Measurements from ENCODE around the gene CD164L2. TPM values are rescaled to one million over a fixed set of nuclear protein-coding genes. Genes with fewer than 3 reads are reported as not detected.

The CD164L2 gene
- total and polyA plus RNA-seq, 12 donors: 0.11 to 2.6 (median 0.17) TPM; not detected in 6

DNA sequence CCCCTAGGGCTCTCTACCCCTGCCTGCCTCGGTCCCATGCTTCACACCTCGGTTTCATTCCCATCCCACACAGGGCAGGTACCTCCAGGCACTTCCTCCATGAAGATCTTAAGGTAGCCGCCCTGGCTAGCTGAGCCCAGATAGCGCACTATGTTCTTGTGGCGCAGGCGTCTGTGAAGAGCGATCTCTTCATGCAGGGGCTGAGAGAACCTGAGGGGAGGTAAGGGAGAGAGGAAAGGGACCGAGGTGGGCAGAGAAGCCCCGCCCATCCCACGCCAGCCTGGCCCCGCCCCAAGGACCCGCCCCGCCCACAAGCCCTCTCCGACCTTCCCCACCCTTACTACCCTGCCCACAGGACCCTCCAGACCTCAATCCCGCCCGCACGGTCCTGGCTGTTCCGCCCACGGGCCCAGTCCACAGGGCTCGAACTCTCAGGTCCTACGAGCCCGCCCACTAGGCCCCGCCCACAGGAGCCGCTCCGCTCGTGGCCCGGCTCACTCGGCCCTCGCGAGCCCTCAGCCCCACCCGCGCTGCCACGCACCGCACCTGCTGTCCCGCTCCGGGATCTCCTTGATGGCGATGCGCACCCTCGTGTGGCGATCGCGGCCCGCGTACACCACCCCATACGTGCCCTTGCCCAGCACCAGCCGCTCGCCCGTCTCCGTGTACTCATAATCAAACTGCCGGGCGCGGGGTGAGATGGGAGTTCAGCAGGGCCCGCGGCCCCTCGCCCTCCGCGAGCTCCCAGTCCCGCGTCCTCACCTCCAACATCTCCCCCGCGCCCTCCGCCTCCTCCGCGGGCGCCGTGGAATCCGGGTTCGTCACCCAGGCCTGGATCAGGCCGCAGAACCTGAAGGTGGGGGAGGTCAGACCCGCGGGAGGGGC is 22.7 kb downstream of the CD164L2 start:
- intact Hi-C loops (cut with DNase I): no loop called here
- Histone ChIP-seq H3K36me3 (replicated peaks in 1 of 2) (peaks cover 0 to 69% of the 10 kb centered on the region in 2 donors), H3K9me3 (replicated peaks in 1 of 3) (no peaks in the 10 kb centered on the region), H3K4me3 (peak overlapping the region in 1 of 4 donors; percentile 37), H3K4me1 (replicated peaks in 1 of 2) (peaks cover 0 to 15% of the 10 kb centered on the region in 2 donors), H3K27me3 (no peaks in the 10 kb centered on the region), H3K27ac (no peak overlapping the region)
- peak in 2 of 7 donors; percentile 33 to 36 for DNase-seq
- TF ChIP-seq POLR2A (IDR thresholded peaks at IDR 0.05): no peak
- TF ChIP-seq, protein P1, sequence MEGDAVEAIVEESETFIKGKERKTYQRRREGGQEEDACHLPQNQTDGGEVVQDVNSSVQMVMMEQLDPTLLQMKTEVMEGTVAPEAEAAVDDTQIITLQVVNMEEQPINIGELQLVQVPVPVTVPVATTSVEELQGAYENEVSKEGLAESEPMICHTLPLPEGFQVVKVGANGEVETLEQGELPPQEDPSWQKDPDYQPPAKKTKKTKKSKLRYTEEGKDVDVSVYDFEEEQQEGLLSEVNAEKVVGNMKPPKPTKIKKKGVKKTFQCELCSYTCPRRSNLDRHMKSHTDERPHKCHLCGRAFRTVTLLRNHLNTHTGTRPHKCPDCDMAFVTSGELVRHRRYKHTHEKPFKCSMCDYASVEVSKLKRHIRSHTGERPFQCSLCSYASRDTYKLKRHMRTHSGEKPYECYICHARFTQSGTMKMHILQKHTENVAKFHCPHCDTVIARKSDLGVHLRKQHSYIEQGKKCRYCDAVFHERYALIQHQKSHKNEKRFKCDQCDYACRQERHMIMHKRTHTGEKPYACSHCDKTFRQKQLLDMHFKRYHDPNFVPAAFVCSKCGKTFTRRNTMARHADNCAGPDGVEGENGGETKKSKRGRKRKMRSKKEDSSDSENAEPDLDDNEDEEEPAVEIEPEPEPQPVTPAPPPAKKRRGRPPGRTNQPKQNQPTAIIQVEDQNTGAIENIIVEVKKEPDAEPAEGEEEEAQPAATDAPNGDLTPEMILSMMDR (IDR thresholded peaks at IDR 0.05): no peak
- WGBS, 4 donors: 34 to 44% (median 39%) methylated on average over 42 to 71 of the region's 71 CpGs

DNA sequence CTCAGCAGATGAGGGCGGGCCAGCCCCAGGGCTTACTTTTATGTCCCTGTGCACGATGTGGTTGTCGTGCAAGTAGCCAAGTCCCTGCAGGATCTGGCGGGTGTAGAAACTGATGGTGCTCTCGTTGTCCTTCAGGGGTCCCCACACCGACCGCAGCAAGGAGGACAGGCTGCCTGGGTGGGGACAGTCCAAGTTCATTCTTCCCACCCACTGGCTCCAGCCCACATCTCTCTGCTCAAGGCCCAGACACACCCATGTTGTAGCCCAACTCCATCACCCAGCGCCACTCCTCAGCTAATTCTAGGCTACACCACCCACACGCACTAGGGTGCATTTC is 23.3 kb downstream of the CD164L2 start:
- H3K4me3 ChIP-seq: no peak overlapping the region
- peaks cover 0 to 9% of the 10 kb centered on the region in 2 donors for H3K4me1 ChIP-seq (replicated peaks in 1 of 2)
- H3K27ac ChIP-seq: no peak overlapping the region
- DNase-seq: no peak
- H3K36me3 ChIP-seq (replicated peaks in 1 of 2): peaks cover 0 to 75% of the 10 kb centered on the region in 2 donors
- TF ChIP-seq POLR2A (IDR thresholded peaks at IDR 0.05): no peak
- TF ChIP-seq, protein P1 (IDR thresholded peaks at IDR 0.05): no peak
- 61 to 68% (median 66%) methylated on average over 3 to 9 of the region's 9 CpGs for WGBS, 4 donors
- H3K27me3 ChIP-seq: no peaks in the 10 kb centered on the region
- H3K9me3 ChIP-seq (replicated peaks in 1 of 3): no peaks in the 10 kb centered on the region
- intact Hi-C loops (cut with DNase I): loop anchor here (5.0 to 10.0 kb wide), 2 partner anchors 33 to 55 kb away; partner anchors contain the start of gene GPR3 (in 2 of the 2)

DNA sequence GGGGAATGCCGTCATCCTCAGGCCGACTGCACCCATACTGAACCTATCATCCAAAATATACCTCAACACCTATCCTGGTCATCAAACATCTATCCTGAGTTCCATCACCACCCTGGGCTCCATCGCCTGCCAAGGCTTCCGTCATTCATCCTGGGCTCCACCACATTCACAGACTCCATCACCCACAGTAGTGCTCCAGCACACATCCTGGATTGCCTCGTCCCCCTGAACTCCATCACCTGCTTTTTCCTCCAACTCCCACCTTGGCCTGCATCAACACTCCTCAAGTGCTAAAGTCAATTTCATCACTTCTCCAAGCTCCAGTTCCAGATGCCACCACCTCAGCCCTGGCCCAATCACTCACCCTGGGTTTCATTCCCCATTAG is 24.2 kb downstream of the CD164L2 start:
- no peaks in the 10 kb centered on the region for H3K9me3 ChIP-seq (replicated peaks in 1 of 3)
- 92 to 99% (median 96%) methylated on average over 5 of the region's 5 CpGs for WGBS, 4 donors
- no peak overlapping the region for H3K27ac ChIP-seq
- H3K4me1 ChIP-seq (replicated peaks in 1 of 2): peaks cover 0 to 5% of the 10 kb centered on the region in 2 donors
- no peak overlapping the region for H3K4me3 ChIP-seq
- H3K27me3 ChIP-seq: no peaks in the 10 kb centered on the region
- H3K36me3 ChIP-seq (replicated peaks in 1 of 2): peaks cover 0 to 74% of the 10 kb centered on the region in 2 donors
- intact Hi-C loops (cut with DNase I): loop anchor here (5.0 to 10.0 kb wide), 2 partner anchors 33 to 54 kb away; partner anchors contain the start of gene GPR3 (in 2 of the 2)
- TF ChIP-seq, protein P1 (IDR thresholded peaks at IDR 0.05): no peak
- TF ChIP-seq POLR2A (IDR thresholded peaks at IDR 0.05): no peak
- DNase-seq: no peak

DNA sequence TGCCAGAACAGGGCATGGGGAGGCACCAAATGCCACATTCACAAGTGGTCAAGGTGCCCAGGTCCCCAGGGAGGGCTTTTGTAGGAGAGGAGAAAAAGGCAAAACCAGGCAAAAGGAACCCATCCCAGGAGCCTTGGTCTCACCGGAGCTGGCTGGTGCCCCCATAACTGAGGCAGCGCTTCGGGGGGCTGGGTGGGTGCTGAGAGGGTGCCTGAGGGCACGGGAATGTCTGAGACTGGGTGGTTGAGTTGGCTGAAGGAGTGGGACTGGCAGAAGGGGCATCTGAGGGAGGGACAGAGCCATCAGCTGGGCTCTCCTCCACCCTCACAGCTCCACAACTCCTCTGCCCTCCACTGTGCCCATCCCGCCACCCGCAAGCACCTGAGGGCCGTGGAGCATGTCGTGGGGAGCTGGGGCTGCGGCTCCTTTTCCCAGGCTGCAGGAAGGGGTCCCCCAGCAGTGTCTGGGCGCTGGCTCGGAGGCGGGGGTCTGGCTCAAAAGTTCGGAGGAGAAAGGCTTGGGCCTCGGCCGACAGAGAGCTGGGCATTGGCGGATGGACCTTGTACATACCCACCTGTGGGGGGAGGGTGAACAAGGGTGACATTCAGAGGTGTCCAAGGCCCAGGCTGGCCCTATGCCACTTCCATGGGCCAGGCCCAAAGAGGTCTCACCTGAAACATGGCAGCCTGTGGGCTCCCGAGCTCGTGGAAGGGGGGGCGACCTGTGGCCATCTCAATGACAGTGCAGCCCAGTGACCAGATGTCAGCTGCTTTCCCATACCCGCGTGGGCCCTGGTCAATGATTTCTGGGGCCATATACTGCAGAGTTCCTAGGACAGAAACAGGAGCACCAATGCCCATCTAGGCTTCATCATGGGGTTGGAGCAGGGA is 24.9 kb downstream of the CD164L2 start:
- DNase-seq: no peak
- WGBS, 4 donors: 92 to 94% (median 92%) methylated on average over 10 to 21 of the region's 21 CpGs
- no peak overlapping the region for H3K27ac ChIP-seq
- no peak overlapping the region for H3K4me3 ChIP-seq
- no peaks in the 10 kb centered on the region for H3K9me3 ChIP-seq (replicated peaks in 1 of 3)
- H3K36me3 ChIP-seq (replicated peaks in 1 of 2): peaks cover 0 to 72% of the 10 kb centered on the region in 2 donors
- H3K27me3 ChIP-seq: no peaks in the 10 kb centered on the region
- peaks cover 0 to 5% of the 10 kb centered on the region in 2 donors for H3K4me1 ChIP-seq (replicated peaks in 1 of 2)
- intact Hi-C loops (cut with DNase I): loop anchor here (5.0 to 10.0 kb wide), 2 partner anchors 34 to 53 kb away; partner anchors contain the start of gene GPR3 (in 2 of the 2)
- no peak for TF ChIP-seq POLR2A (IDR thresholded peaks at IDR 0.05)
- TF ChIP-seq, protein P1 (IDR thresholded peaks at IDR 0.05): no peak

Measured in adrenal gland (tissue), 12 donors.